NCI-H1694 (cell line): Measurements from ENCODE around the gene ZNF134.

Experiments used
- DNase-seq: peaks from one replicate; lab custom pipeline; 2025; lab: John Stamatoyannopoulos, UW

Gene ZNF134

DNA sequence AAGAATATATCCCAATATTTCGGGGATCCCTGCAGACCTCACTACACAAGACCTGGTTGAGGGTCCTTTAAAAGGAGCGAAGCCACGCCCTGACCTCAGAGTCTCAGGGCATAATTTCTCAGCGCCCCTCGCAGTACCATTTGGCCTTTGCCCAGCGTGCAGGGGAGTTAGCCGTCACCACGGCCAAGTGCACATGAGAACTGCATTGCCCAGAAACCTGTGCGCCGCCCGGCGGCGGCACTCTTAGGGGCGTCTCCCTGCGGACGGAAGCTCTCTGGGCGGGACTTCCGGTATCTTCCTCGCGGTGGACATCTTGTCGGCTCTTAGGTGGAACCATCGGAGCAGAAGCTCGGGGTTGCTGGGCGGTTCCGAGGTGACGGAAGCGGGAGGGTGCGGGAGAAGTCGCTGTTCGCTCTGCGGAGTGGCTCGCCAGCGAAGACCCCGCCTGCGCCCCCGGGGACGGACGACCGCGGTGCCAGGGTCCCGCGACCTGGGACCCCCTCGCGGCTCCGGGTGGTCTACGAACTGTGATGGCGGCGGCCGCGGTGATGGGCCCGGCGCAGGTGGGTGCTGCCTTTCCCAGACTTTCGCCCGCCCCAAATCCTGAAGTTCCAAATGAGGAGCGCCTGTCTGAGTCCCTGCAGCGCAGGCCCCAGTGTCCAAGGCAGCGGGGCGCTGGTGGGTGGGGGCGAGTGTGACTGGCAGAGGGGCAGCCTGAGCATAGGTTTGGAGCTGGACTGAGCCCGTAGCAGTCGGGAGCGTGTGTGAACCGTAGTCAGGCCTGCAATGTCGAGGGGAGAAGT, at the start of gene ZNF134:
ZNF134 (plus strand) TSS at position 302 of the 803 bp plus-strand sequence. CDS start 5,227 bp downstream, outside the sequence.
- DNase-seq, result peak; percentile 87

- DNase-seq, result no peak
Measured at GRCh38 chr19:57566396-57567265, 47.4 kb upstream of the ZNF134 start.

DNA sequence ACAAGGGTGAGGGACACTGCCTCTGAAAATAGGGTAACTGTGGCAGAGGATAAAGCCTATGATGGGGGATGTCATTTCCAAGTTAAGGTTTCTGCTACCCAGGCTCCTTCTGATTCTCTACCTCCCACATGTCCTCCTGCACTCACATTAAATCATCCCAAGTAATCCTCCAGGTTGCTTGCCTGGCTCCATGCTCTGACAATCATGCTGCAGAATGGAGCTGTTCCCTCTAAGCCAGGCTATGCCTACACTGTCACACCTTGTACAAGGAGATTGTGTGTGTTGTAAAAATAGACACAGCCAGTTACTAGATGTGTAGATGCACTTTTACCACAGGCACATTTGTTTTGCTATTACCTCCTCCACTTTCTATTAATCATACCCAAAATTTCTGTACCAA, 43.3 kb upstream of the ZNF134 start:
- no peak for DNase-seq

DNA sequence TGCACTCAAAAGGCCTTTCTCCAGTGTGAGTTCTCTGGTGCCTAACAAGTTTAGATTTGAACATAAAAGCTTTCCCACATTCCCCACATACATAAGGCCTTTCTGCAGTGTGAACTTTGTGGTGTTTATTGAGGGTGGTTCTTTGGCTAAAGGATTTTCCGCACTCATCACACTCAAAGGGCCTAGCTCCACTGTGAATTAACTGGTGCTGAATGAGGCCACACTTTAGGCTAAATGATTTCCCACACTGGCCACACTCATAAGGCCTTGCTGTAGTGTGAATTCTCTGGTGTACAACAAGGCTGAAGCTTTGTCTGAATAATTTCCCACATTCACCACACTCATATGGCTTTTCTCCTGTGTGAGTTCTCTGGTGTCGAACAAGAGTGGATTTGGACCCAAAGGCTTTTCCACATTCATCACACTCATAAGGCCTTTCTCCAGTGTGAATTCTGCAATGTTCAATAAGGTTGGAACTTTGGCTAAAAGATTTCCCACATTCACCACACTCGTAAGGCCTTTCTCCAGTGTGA, 41.6 kb upstream of the ZNF134 start:
- no peak for DNase-seq

GRCh38 chr19:57576661-57577060, 37.4 kb upstream of the ZNF134 start:
- DNase-seq, result no peak

GRCh38 chr19:57578487-57579205, 35.4 kb upstream of the ZNF134 start, which contains the start of gene ZNF416:
Gene ZNF416 (minus strand): TSS chr19:57578911. CDS start chr19:57578704, 207 bp downstream.
- DNase-seq, result peak; percentile 98

GRCh38 chr19:57583104-57583520, 30.9 kb upstream of the ZNF134 start:
- DNase-seq, result no peak

DNA sequence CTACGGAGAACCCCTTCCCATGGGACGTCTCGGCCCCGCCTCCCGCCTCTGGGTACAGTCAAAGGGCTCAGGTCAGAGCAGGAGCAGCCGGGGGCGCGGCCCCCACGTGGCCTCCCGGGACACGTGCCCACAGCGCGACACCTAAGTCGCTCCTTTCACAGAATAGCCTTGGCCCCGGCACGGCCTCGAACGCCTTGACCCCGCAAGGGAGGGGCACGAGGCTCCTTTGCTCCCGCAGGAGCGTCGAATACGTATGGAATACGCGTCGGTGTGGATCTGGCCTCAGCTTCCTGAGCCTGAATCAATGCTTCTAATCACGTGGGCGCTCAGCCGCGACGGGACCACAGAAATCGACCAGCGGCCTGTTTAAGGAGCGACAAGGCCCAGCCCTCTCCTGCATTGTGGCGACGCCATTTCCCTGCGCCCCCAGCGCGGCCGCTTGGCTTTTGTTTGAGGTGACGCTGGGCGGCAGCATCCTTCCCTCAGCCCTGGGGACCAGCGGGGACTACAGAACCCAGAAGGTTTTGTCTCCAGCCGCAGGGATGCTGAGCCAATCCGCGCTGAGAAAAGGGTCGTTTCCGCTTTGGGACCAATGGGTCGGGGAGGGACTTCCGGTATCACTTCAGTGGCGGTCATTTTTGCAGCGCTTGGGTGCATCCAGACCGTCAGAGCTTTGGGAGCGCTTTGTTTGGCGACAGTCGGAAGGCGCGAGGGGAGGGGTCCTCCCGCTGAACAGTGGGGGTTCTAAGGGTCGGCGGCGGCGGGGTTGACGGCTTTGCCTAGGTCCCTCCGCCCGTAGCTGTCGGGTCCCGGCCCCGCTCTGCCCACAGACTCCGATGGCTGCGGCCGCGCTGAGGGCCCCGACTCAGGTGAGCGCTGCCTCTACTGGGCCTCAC, 30.3 kb upstream of the ZNF134 start, which contains the start of gene ZIK1:
ZIK1 (plus strand) TSS at position 625 of the 896 bp plus-strand sequence; CDS start at position 837, 212 bp downstream.
- DNase-seq, result peak; percentile 89

DNA sequence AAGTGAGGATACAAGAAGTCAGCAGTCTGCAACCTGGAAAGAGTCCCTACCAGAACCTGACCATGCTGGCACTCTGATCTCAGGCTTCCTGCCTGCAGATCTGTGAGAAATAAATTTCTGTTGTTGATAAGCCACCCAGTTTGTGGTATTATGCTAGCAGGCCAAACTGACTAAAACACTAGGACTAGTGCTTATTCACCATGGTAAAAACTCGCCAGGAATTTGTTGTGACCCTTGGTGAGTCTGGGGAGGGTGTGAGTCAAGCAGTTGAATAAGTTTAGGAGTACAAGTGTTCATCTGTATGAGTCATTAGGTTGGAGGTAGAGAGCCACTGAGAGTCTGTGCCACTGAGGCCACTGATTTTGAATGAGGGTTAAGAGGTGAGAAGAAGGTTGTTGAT, 26.5 kb upstream of the ZNF134 start:
- DNase-seq, result no peak

DNA sequence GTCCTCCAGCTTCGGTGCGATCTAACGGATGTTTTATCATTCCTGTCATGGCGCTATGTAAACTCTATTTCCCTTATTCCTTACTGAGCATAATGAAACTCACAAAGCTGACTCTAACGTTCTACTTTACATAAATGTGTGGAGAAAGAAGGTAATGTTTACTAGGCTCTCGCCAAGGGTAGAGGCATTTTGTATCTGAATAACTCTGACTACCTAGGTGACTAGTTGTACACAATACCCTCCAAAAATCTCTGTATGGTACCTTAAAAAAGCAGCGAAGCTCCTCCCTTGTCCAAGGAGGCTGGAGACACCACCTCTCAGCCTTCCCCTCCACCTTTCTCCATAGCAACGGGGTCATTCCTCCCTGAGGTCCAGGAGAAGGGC, 14.7 kb upstream of the ZNF134 start:
- no peak for DNase-seq

DNA sequence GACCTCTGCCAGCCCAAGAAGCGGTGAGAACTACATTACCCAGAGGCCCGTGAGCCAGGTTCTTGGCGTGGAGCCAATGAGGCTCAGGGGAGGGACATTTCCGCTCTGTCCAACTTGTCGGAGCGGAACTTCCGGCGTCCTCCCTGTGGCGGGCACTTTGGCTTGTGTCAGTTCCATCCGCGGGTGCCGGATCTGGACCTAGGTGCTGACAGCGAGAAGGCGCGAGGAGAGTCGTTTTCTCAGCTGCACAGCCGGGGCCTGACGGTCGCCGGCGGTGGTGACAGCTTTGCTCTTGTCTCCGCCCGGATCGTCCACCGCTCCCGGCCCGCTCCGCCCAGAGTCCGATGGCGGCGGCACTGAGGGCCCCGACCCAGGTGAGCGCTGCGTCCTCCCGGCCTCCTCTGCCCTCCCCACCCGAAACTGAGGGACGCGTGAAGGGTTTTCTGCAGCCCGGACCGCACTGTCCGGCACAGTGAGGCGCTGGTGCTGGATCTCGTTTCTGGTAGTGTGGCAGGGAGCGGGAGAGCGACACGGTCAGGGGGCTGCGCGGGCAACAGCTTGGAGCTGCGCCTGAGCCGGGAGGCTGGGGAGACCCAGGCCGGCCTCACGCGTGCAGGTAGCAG, 14.2 kb upstream of the ZNF134 start, which contains the start of gene ZNF530:
ZNF530 (plus strand) TSS at position 125 of the 623 bp plus-strand sequence. CDS start 4,461 bp downstream, outside the sequence.
- DNase-seq, result peak; percentile 85

DNA sequence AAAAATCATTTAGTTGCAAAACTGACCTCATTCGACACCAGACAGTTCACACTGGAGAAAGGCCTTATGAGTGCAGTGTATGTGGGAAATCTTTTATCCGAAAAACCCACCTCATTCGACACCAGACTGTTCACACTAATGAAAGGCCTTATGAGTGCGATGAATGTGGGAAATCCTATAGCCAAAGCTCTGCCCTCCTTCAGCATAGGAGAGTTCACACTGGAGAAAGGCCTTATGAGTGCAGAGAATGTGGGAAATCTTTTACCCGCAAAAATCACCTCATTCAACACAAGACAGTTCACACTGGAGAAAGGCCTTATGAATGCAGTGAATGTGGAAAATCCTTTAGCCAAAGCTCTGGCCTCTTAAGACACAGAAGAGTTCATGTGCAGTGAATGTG, 7.1 kb upstream of the ZNF134 start:
- no peak for DNase-seq

DNA sequence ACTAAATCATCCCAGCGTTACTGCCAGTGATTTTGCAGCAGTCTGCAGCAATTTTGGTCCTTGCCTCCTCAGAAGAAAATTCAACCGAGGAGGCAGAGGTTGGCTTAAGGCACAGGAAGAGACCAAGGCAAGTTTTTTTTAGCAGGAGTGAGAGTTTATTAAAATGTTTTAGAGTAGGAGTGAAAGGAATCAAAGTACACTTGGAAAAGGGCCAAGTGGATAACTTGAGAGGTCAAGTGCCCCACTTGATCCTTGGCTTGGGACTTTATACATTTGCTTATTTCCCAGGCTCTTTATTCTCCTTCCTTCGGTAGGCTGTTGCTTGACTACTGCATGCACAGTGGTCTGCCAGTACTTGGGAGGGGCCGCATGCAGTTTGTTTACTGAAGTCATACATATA, 2.9 kb upstream of the ZNF134 start:
- DNase-seq, result no peak

DNA sequence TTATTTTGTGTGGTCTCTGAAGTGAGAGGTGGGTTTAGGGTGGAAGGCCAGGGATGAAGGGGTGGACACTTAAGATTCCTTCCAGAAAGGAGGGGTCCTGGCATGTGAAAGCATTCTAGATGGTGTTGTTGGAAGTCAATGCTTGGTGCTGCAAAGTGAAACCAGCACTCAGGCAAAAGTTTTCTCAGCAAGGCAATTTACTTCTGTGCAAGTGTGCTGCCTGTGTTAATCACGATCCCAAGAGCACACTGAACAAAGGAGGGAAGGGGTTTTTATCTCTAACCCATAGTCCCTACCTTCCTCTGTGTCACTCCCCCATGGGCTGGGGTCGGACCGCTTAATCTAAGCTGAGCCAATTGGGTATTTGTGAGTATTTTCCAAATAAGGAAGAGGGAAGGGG, 1.3 kb downstream of the ZNF134 start:
- DNase-seq, result no peak

DNA sequence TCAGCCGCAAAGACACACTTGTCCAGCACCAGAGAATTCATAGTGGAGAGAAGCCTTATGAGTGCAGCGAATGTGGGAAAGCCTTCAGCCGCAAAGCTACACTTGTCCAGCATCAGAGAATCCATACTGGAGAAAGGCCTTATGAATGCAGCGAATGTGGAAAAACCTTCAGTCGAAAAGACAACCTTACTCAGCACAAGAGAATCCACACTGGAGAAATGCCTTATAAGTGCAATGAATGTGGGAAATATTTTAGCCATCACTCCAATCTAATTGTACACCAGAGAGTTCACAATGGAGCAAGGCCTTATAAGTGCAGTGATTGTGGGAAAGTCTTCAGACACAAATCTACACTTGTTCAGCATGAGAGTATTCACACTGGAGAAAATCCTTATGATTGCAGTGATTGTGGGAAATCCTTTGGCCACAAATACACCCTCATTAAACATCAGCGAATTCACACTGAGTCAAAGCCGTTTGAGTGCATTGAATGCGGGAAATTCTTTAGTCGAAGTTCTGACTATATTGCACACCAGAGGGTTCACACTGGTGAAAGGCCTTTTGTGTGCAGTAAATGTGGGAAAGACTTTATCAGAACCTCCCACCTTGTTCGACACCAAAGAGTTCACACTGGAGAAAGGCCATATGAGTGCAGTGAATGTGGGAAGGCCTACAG, 6.8 kb downstream of the ZNF134 start:
- DNase-seq, result no peak

- no peak for DNase-seq
Measured at GRCh38 chr19:57623091-57623490, 9.0 kb downstream of the ZNF134 start.

GRCh38 chr19:57632987-57633831, 19.2 kb downstream of the ZNF134 start, which contains the start of gene ZNF211:
Gene ZNF211 (plus strand): TSS chr19:57633168. CDS start chr19:57633347, 179 bp downstream.
- peak; percentile 89 for DNase-seq

GRCh38 chr19:57633832-57634131, 19.7 kb downstream of the ZNF134 start:
- no peak for DNase-seq

GRCh38 chr19:57637379-57637778, 23.3 kb downstream of the ZNF134 start:
- DNase-seq, result no peak
